Transverse colon (tissue), 4 donors: Measurements from ENCODE around the gene A1BG. TPM values are rescaled to one million over a fixed set of nuclear protein-coding genes. Genes with fewer than 3 reads are reported as not detected.

Experiments used
- DNase-seq: peaks from one replicate; pipeline ENCODE4 v3.0.0-alpha.2; 2019
- H3K27ac ChIP-seq, 4 donors: fragments of 200-600 bp; sonication (generic); 2 replicates each; pipeline ENCODE4 v1.5.1; 2016 to 2018; ENCODE audit warnings: inconsistent platforms in 4 of 4
- H3K27me3 ChIP-seq: fragments of 200-600 bp; sonication (generic); 2 replicates; pipeline ENCODE4 v1.5.1; 2017; ENCODE audit warnings: inconsistent platforms
- H3K36me3 ChIP-seq, 4 donors: fragments of 200-600 bp; sonication (generic); 2 replicates each; pipeline ENCODE4 v1.5.1; 2017 to 2019; ENCODE audit warnings: inconsistent platforms in 4 of 4
- H3K4me1 ChIP-seq, 4 donors: fragments of 200-600 bp; sonication (generic); 2 replicates each; pipeline ENCODE4 v1.5.1; 2017 to 2020; ENCODE audit warnings: inconsistent platforms in 4 of 4
- H3K4me3 ChIP-seq, 4 donors: fragments of 200-600 bp; sonication (generic); 1 replicate in 1 of 4; 2 replicates in 3 of 4; pipeline versions ENCODE4 v1.5.1 to v1.6.1; 2017 to 2019; ENCODE audit warnings: inconsistent platforms in 4 of 4
- H3K9me3 ChIP-seq, 2 donors: fragments of 200-600 bp; sonication (generic); 2 replicates each; pipeline ENCODE4 v1.5.1; 2017 to 2019; ENCODE audit warnings: inconsistent platforms in 2 of 2
- CTCF ChIP-seq, 5 experiments: fragments of 200-600 bp in 3 of 5; fragments of 450-650 bp in 2 of 5; sonication (generic) in 3 of 5; IDR thresholded peaks; 1 replicate in 2 of 5; 2 replicates in 3 of 5; pipeline ENCODE4 v1.5.1; 2016 to 2017; ENCODE audit warnings: antibody characterized with exemption in 5 of 5, inconsistent platforms in 3 of 5, mild to moderate bottlenecking in 2 of 5, moderate library complexity in 1 of 5
- EP300 ChIP-seq: sonication (generic); formaldehyde crosslinking; IDR thresholded peaks from one replicate; pipeline ENCODE4 v1.6.1; 2017; ENCODE audit warnings: antibody characterized with exemption, low read depth
- POLR2A ChIP-seq: fragments of 450-650 bp; IDR thresholded peaks from one replicate; pipeline ENCODE4 v1.6.1; 2016; ENCODE audit warnings: antibody characterized with exemption, mild to moderate bottlenecking, moderate library complexity
- POLR2AphosphoS5 ChIP-seq, 3 donors: sonication (generic); formaldehyde crosslinking; IDR thresholded peaks; one replicate each; pipeline ENCODE4 v1.6.1; 2016; ENCODE audit warnings: antibody characterized with exemption in 3 of 3
- WGBS, 2 donors: methylation state at CpG; one replicate each; pipeline ENCODE4 v1.1.5; 2018; ENCODE audit warnings: low coverage in 1 of 2; 5-methylcytosine and 5-hydroxymethylcytosine counted together
- in situ Hi-C, 4 donors: fragments of 200-750 bp; cut with MboI; loops; one replicate each; pipeline versions ENCODE4 v1.15.0 to v1.15.1; 2017; ENCODE audit warnings: low sequenced_read_pairs in 3 of 4, low pct_ligation_motif_present in 1 of 4, low pct_unique_long_range_greater_than_20kb in 1 of 4
- intact Hi-C: fragments of 100-400 bp; cut with DNase I; formaldehyde crosslinking; loops from one replicate; pipeline ENCODE4 v1.15.1; 2023; ENCODE audit warnings: low total_unique reads
- total RNA-seq, 4 donors: library from RNA; depleted of rRNA; stranded (reverse); fragments of >200 nt; gene quantifications; one replicate each; pipeline ENCODE4 v1.1.0, GENCODE V29; 2016

A1BG gene
- total RNA-seq, 4 donors from 2014 or later, result 0.60 to 25.1 (median 3.7) TPM; not detected in 1

GRCh38 chr19:58395220-58395978 is 42.1 kb upstream of the A1BG start, which contains the start of gene RNF225:
Gene RNF225, plus strand, starts transcription at chr19:58395656. Its CDS starts 434 bp downstream, at chr19:58396090.
- no peaks in the 10 kb centered on the region for H3K9me3 ChIP-seq
- H3K4me3 ChIP-seq, result peak within 1 kb of the TSS in 1 of 4 donors; percentile 21
- peaks cover 2 to 21% (median 9%) of the 10 kb centered on the region in 4 donors for H3K4me1 ChIP-seq
- intact Hi-C loops (no loop called here), in situ Hi-C loops (no loop called here)
- peaks cover 29% of the 10 kb centered on the region for H3K27me3 ChIP-seq
- no peak within 1 kb of the TSS for H3K27ac ChIP-seq
- peak; percentile 50 for DNase-seq
- TF ChIP-seq POLR2A (peak; percentile 24), CTCF (IDR thresholded peaks at IDR 0.05) (no peak)
- WGBS, 2 donors, result 41% methylated on average over 21 of the region's 21 CpGs; no CpG with 5 or more reads in 1 of the 2 donors
- H3K36me3 ChIP-seq, result peaks cover 0 to 40% (median 5%) of the 10 kb centered on the region in 4 donors

GRCh38 chr19:58394821-58395219 is 41.5 kb upstream of the A1BG start:
- 81% methylated on average over 3 of the region's 3 CpGs; no CpG with 5 or more reads in 1 of the 2 donors for WGBS, 2 donors

GRCh38 chr19:58393725-58394033 is 40.4 kb upstream of the A1BG start:
- in situ Hi-C loops (no loop called here), intact Hi-C loops (no loop called here)
- no peak overlapping the region for H3K4me3 ChIP-seq
- peaks cover 29% of the 10 kb centered on the region for H3K27me3 ChIP-seq
- H3K4me1 ChIP-seq, result peaks cover 0 to 26% (median 7%) of the 10 kb centered on the region in 4 donors
- no peaks in the 10 kb centered on the region for H3K9me3 ChIP-seq
- 83 to 100% methylated on average over 1 to 4 of the region's 4 CpGs for WGBS, 2 donors
- H3K27ac ChIP-seq, result no peak overlapping the region
- no peak for DNase-seq
- H3K36me3 ChIP-seq, result peaks cover 0 to 44% (median 8%) of the 10 kb centered on the region in 4 donors
- TF ChIP-seq EP300, result no peak
- no peak for TF ChIP-seq POLR2AphosphoS5 (IDR thresholded peaks at IDR 0.05)
- TF ChIP-seq CTCF (IDR thresholded peaks at IDR 0.05), result no peak
- no peak for TF ChIP-seq POLR2A

More at GRCh38 chr19:58394821-58395219, 41.5 kb upstream of the A1BG start:
- in situ Hi-C loops (no loop called here), intact Hi-C loops (no loop called here)
- peaks cover 0 to 19% (median 7%) of the 10 kb centered on the region in 4 donors for H3K4me1 ChIP-seq
- peaks cover 29% of the 10 kb centered on the region for H3K27me3 ChIP-seq
- no peak overlapping the region for H3K4me3 ChIP-seq
- H3K36me3 ChIP-seq, result peaks cover 0 to 40% (median 5%) of the 10 kb centered on the region in 4 donors
- TF ChIP-seq CTCF (IDR thresholded peaks at IDR 0.05), result no peak
- no peak for TF ChIP-seq POLR2AphosphoS5 (IDR thresholded peaks at IDR 0.05)
- TF ChIP-seq EP300, result no peak
- no peak for TF ChIP-seq POLR2A
- no peak for DNase-seq
- H3K9me3 ChIP-seq, result no peaks in the 10 kb centered on the region
- no peak overlapping the region for H3K27ac ChIP-seq

GRCh38 chr19:58392945-58393724 is 39.8 kb upstream of the A1BG start:
- no peak for DNase-seq
- Histone ChIP-seq H3K4me3 (no peak overlapping the region), H3K36me3 (peaks cover 0 to 44% (median 8%) of the 10 kb centered on the region in 4 donors), H3K27me3 (peaks cover 27% of the 10 kb centered on the region), H3K4me1 (peaks cover 3 to 29% (median 10%) of the 10 kb centered on the region in 4 donors), H3K27ac (no peak overlapping the region), H3K9me3 (no peaks in the 10 kb centered on the region)
- TF ChIP-seq POLR2AphosphoS5 (IDR thresholded peaks at IDR 0.05), result no peak
- TF ChIP-seq CTCF (IDR thresholded peaks at IDR 0.05), result no peak
- no peak for TF ChIP-seq POLR2A
- TF ChIP-seq EP300, result no peak
- in situ Hi-C loops (no loop called here), intact Hi-C loops (no loop called here)
- WGBS, 2 donors, result 92 to 100% methylated on average over 1 to 26 of the region's 26 CpGs
